ENCODE measurements around the gene TMEM87B.

The TMEM87B gene

GRCh38 chr2:112073875-112074274, 18.8 kb downstream of the TMEM87B start:
- H3K79me2 ChIP-seq (ENCODE audit: insufficient read depth, low read length) = peaks cover 7% of the 10 kb centered on the region; the same call in 1 of the 2 replicates
- no peak overlapping the region for H3K27ac ChIP-seq (ENCODE audit: low read depth, low read length, poor library complexity, severe bottlenecking)
- H3K4me2 ChIP-seq (ENCODE audit: low read length) = no peak overlapping the region
- no peaks in the 10 kb centered on the region for H3K4me1 ChIP-seq (ENCODE audit: insufficient read depth, low read length, severe bottlenecking)
- no peaks in the 10 kb centered on the region for H3K9me2 ChIP-seq (ENCODE audit: low read depth, low read length)
- H2AFZ ChIP-seq (ENCODE audit: low read length) = no peak overlapping the region
- no peaks in the 10 kb centered on the region for H4K20me1 ChIP-seq (ENCODE audit: insufficient read depth, low read length)
- TF ChIP-seq, protein P1, sequence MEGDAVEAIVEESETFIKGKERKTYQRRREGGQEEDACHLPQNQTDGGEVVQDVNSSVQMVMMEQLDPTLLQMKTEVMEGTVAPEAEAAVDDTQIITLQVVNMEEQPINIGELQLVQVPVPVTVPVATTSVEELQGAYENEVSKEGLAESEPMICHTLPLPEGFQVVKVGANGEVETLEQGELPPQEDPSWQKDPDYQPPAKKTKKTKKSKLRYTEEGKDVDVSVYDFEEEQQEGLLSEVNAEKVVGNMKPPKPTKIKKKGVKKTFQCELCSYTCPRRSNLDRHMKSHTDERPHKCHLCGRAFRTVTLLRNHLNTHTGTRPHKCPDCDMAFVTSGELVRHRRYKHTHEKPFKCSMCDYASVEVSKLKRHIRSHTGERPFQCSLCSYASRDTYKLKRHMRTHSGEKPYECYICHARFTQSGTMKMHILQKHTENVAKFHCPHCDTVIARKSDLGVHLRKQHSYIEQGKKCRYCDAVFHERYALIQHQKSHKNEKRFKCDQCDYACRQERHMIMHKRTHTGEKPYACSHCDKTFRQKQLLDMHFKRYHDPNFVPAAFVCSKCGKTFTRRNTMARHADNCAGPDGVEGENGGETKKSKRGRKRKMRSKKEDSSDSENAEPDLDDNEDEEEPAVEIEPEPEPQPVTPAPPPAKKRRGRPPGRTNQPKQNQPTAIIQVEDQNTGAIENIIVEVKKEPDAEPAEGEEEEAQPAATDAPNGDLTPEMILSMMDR (IDR thresholded peaks at IDR 0.05; ENCODE audit: low read length) = no peak
- no peak for TF ChIP-seq EZH2 (IDR thresholded peaks at IDR 0.05; ENCODE audit: borderline replicate concordance, low read length)
- no peak overlapping the region for H3K9ac ChIP-seq (ENCODE audit: low read length)
- no peaks in the 10 kb centered on the region for H3K9me3 ChIP-seq (ENCODE audit: low read length)
- no peak overlapping the region for H3K4me3 ChIP-seq (ENCODE audit: low read depth, low read length, poor library complexity, severe bottlenecking)
- H3F3A ChIP-seq (ENCODE audit: insufficient read depth, low read length) = no peaks in the 10 kb centered on the region
- no peaks in the 10 kb centered on the region for H3K27me3 ChIP-seq (ENCODE audit: insufficient read depth, low read length)
- peaks cover 73% of the 10 kb centered on the region for H3K36me3 ChIP-seq (ENCODE audit: insufficient read depth, low read length)

- no peaks in the 10 kb centered on the region for H3F3A ChIP-seq (ENCODE audit: insufficient read depth, low read length)
- H3K9me2 ChIP-seq (ENCODE audit: low read depth, low read length) = no peaks in the 10 kb centered on the region
- H3K9ac ChIP-seq (ENCODE audit: low read length) = no peak overlapping the region
- H3K79me2 ChIP-seq (ENCODE audit: insufficient read depth, low read length) = peaks cover 7% of the 10 kb centered on the region; the same call in 1 of the 2 replicates
- peaks cover 75% of the 10 kb centered on the region for H3K36me3 ChIP-seq (ENCODE audit: insufficient read depth, low read length)
- no peaks in the 10 kb centered on the region for H3K4me1 ChIP-seq (ENCODE audit: insufficient read depth, low read length, severe bottlenecking)
- no peaks in the 10 kb centered on the region for H4K20me1 ChIP-seq (ENCODE audit: insufficient read depth, low read length)
- H3K4me3 ChIP-seq (ENCODE audit: low read depth, low read length, poor library complexity, severe bottlenecking) = no peak overlapping the region
- TF ChIP-seq, protein P1 (IDR thresholded peaks at IDR 0.05; ENCODE audit: low read length) = no peak
- no peak for TF ChIP-seq EZH2 (IDR thresholded peaks at IDR 0.05; ENCODE audit: borderline replicate concordance, low read length)
- no peak overlapping the region for H2AFZ ChIP-seq (ENCODE audit: low read length)
- H3K9me3 ChIP-seq (ENCODE audit: low read length) = no peaks in the 10 kb centered on the region
- no peak overlapping the region for H3K27ac ChIP-seq (ENCODE audit: low read depth, low read length, poor library complexity, severe bottlenecking)
- no peaks in the 10 kb centered on the region for H3K27me3 ChIP-seq (ENCODE audit: insufficient read depth, low read length)
- no peak overlapping the region for H3K4me2 ChIP-seq (ENCODE audit: low read length)
These were observed 19.4 kb downstream of the TMEM87B start for GRCh38 chr2:112074506-112074905.

GRCh38 chr2:112075490-112076260, 20.6 kb downstream of the TMEM87B start:
- H4K20me1 ChIP-seq (ENCODE audit: insufficient read depth, low read length) = no peaks in the 10 kb centered on the region
- H3F3A ChIP-seq (ENCODE audit: insufficient read depth, low read length) = no peaks in the 10 kb centered on the region
- H3K79me2 ChIP-seq (ENCODE audit: insufficient read depth, low read length) = peaks cover 7% of the 10 kb centered on the region; the same call in 1 of the 2 replicates
- no peaks in the 10 kb centered on the region for H3K9me2 ChIP-seq (ENCODE audit: low read depth, low read length)
- H3K27me3 ChIP-seq (ENCODE audit: insufficient read depth, low read length) = no peaks in the 10 kb centered on the region
- H3K4me3 ChIP-seq (ENCODE audit: low read depth, low read length, poor library complexity, severe bottlenecking) = no peak overlapping the region
- no peaks in the 10 kb centered on the region for H3K4me1 ChIP-seq (ENCODE audit: insufficient read depth, low read length, severe bottlenecking)
- peaks cover 69% of the 10 kb centered on the region for H3K36me3 ChIP-seq (ENCODE audit: insufficient read depth, low read length)
- no peaks in the 10 kb centered on the region for H3K9me3 ChIP-seq (ENCODE audit: low read length)
- TF ChIP-seq EZH2 (IDR thresholded peaks at IDR 0.05; ENCODE audit: borderline replicate concordance, low read length) = no peak
- TF ChIP-seq, protein P1 (IDR thresholded peaks at IDR 0.05; ENCODE audit: low read length) = no peak
- H2AFZ ChIP-seq (ENCODE audit: low read length) = no peak overlapping the region
- no peak overlapping the region for H3K4me2 ChIP-seq (ENCODE audit: low read length)
- H3K9ac ChIP-seq (ENCODE audit: low read length) = no peak overlapping the region
- no peak overlapping the region for H3K27ac ChIP-seq (ENCODE audit: low read depth, low read length, poor library complexity, severe bottlenecking)
